Measurements from ENCODE around the gene KCNK4. TPM values are rescaled to one million over a fixed set of nuclear protein-coding genes. Genes with fewer than 3 reads are reported as not detected.
A peak's percentile ranks its signal among the peaks of the same experiment; 100 is the strongest.

The KCNK4 gene
- total RNA-seq, 1 donor from 2014 or later, result not detected

GRCh38 chr11:64251753-64252002 lies 39.4 kb upstream of the KCNK4 start:
- peaks cover 22 to 24% of the 10 kb centered on the region in 2 donors for H3K36me3 ChIP-seq
- TF ChIP-seq CTCF (IDR thresholded peaks at IDR 0.05), result no peak
- H3K9me3 ChIP-seq, result no peaks in the 10 kb centered on the region
- DNase-seq (ENCODE audit: low spot score in 2 of 2), result no peak
- intact Hi-C loops (cut with DNase I), result loop anchor here (1.0 kb wide), 2 partner anchors 18 to 53 kb away; no protein-coding TSS in a partner anchor
- H3K4me3 ChIP-seq, result peak overlapping the region; percentile 74 to 86
- H3K27me3 ChIP-seq, result no peaks in the 10 kb centered on the region
- H3K4me1 ChIP-seq, result peaks cover 15 to 29% of the 10 kb centered on the region in 2 donors
- peak overlapping the region; percentile 53 to 68 for H3K27ac ChIP-seq

GRCh38 chr11:64252003-64252872 lies 38.9 kb upstream of the KCNK4 start:
- peak in 2 of 3 experiments; percentile 26 to 40 for TF ChIP-seq CTCF (IDR thresholded peaks at IDR 0.05)
- Histone ChIP-seq H3K36me3 (peaks cover 26 to 30% of the 10 kb centered on the region in 2 donors), H3K27me3 (no peaks in the 10 kb centered on the region), H3K27ac (peak overlapping the region; percentile 53 to 68), H3K4me1 (peaks cover 12 to 29% of the 10 kb centered on the region in 2 donors), H3K4me3 (peak overlapping the region; percentile 74 to 86), H3K9me3 (no peaks in the 10 kb centered on the region)
- intact Hi-C loops (cut with DNase I), result no loop called here
- no peak for DNase-seq (ENCODE audit: low spot score in 2 of 2)

- H3K27me3 ChIP-seq, result no peaks in the 10 kb centered on the region
- H3K36me3 ChIP-seq, result peaks cover 29 to 35% of the 10 kb centered on the region in 2 donors
- no peak for DNase-seq (ENCODE audit: low spot score in 2 of 2)
- peak overlapping the region; percentile 53 to 68 for H3K27ac ChIP-seq
- peak overlapping the region; percentile 74 to 86 for H3K4me3 ChIP-seq
- H3K4me1 ChIP-seq, result peaks cover 7 to 25% of the 10 kb centered on the region in 2 donors
- no peaks in the 10 kb centered on the region for H3K9me3 ChIP-seq
- TF ChIP-seq CTCF (IDR thresholded peaks at IDR 0.05), result no peak
- intact Hi-C loops (cut with DNase I), result no loop called here
These were observed 38.1 kb upstream of the KCNK4 start for GRCh38 chr11:64253043-64253442.

DNA sequence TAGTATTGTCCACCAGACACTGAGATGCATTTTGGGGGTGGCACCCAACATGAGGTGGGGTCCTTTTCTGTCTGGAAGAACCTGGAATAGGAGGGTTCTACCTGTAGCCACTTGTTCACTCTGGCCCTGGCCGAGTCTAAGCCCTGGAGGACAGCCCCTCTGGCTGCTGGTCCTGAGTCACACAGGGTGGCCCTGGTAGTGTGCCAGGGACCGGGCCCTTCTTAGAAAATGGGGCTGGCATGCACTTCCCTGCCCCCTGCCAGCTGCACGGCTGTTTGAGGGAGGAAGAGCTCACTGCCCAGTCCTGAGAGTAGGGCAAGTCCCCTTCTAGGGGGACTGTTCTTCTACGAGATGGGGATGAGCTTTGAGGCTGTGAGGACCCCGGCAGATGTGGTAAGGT lies 37.6 kb upstream of the KCNK4 start:
- no peak for DNase-seq (ENCODE audit: low spot score in 2 of 2)
- Histone ChIP-seq H3K27ac (peak overlapping the region; percentile 45 to 53), H3K4me3 (peak overlapping the region in 1 of 2 donors; percentile 74), H3K4me1 (peaks cover 7 to 25% of the 10 kb centered on the region in 2 donors), H3K9me3 (no peaks in the 10 kb centered on the region), H3K27me3 (no peaks in the 10 kb centered on the region), H3K36me3 (peaks cover 33 to 39% of the 10 kb centered on the region in 2 donors)
- no peak for TF ChIP-seq CTCF (IDR thresholded peaks at IDR 0.05)
- intact Hi-C loops (cut with DNase I), result no loop called here

- Histone ChIP-seq H3K4me1 (peaks cover 7 to 25% of the 10 kb centered on the region in 2 donors), H3K27me3 (no peaks in the 10 kb centered on the region), H3K36me3 (peaks cover 41 to 48% of the 10 kb centered on the region in 2 donors), H3K4me3 (no peak overlapping the region), H3K9me3 (no peaks in the 10 kb centered on the region), H3K27ac (peak overlapping the region; percentile 34 to 45)
- no peak for DNase-seq (ENCODE audit: low spot score in 2 of 2)
- TF ChIP-seq CTCF (IDR thresholded peaks at IDR 0.05), result no peak
- intact Hi-C loops (cut with DNase I), result no loop called here
These were observed 36.8 kb upstream of the KCNK4 start for GRCh38 chr11:64254326-64254725.

Measured in ascending aorta (tissue), 2 donors.